GM18526 (cell line): ENCODE data around the gene DIAPH3.

Experiments
- POLR2A ChIP-seq: IDR thresholded peaks from 3 replicates; pipeline ENCODE4 v1.6.1; 2011; ENCODE audit not compliant: insufficient read length; ENCODE audit errors: extremely low read depth

The DIAPH3 gene

GRCh38 chr13:59843040-59843439 lies 320.7 kb downstream of the DIAPH3 start:
- no peak for TF ChIP-seq POLR2A

- TF ChIP-seq POLR2A, result no peak
Measured at GRCh38 chr13:59842507-59842906, 321.2 kb downstream of the DIAPH3 start.

- TF ChIP-seq POLR2A, result no peak
Measured at GRCh38 chr13:59839186-59839585, 324.5 kb downstream of the DIAPH3 start.

- no peak for TF ChIP-seq POLR2A
Measured at GRCh38 chr13:59837101-59837500, 326.6 kb downstream of the DIAPH3 start.

- TF ChIP-seq POLR2A, result no peak
Measured at GRCh38 chr13:59835569-59835968, 328.2 kb downstream of the DIAPH3 start.

- TF ChIP-seq POLR2A, result no peak
Measured at GRCh38 chr13:59834801-59835200, 328.9 kb downstream of the DIAPH3 start.

GRCh38 chr13:59829690-59830089 lies 334.0 kb downstream of the DIAPH3 start:
- no peak for TF ChIP-seq POLR2A

- TF ChIP-seq POLR2A, result no peak
Measured at GRCh38 chr13:59823486-59823885, 340.2 kb downstream of the DIAPH3 start.

GRCh38 chr13:59809564-59809963 lies 354.2 kb downstream of the DIAPH3 start:
- TF ChIP-seq POLR2A, result no peak

GRCh38 chr13:59806801-59807200 lies 356.9 kb downstream of the DIAPH3 start:
- TF ChIP-seq POLR2A, result no peak

GRCh38 chr13:59801107-59801880 lies 362.4 kb downstream of the DIAPH3 start:
- no peak for TF ChIP-seq POLR2A

GRCh38 chr13:59793107-59793506 lies 370.6 kb downstream of the DIAPH3 start:
- no peak for TF ChIP-seq POLR2A

- TF ChIP-seq POLR2A, result no peak
Measured at GRCh38 chr13:59790626-59791025, 373.1 kb downstream of the DIAPH3 start.

GRCh38 chr13:59789558-59789957 lies 374.2 kb downstream of the DIAPH3 start:
- no peak for TF ChIP-seq POLR2A

- TF ChIP-seq POLR2A, result no peak
Measured at GRCh38 chr13:59787679-59788078, 376.0 kb downstream of the DIAPH3 start.

- TF ChIP-seq POLR2A, result no peak
Measured at GRCh38 chr13:59782696-59783095, 381.0 kb downstream of the DIAPH3 start.

- no peak for TF ChIP-seq POLR2A
Measured at GRCh38 chr13:59780058-59780457, 383.7 kb downstream of the DIAPH3 start.
